Measurements from ENCODE around the gene PSME2. TPM values are rescaled to one million over a fixed set of nuclear protein-coding genes. Genes with fewer than 3 reads are reported as not detected.

PSME2 gene
- total RNA-seq, 1 donor from 2014 or later = 120 TPM

GRCh38 chr14:24093901-24094840, 52.2 kb downstream of the PSME2 start, which contains the start of gene PCK2:
PCK2 (plus strand) TSS chr14:24094311; CDS start chr14:24094406, 95 bp downstream.
- TF ChIP-seq, protein P1, sequence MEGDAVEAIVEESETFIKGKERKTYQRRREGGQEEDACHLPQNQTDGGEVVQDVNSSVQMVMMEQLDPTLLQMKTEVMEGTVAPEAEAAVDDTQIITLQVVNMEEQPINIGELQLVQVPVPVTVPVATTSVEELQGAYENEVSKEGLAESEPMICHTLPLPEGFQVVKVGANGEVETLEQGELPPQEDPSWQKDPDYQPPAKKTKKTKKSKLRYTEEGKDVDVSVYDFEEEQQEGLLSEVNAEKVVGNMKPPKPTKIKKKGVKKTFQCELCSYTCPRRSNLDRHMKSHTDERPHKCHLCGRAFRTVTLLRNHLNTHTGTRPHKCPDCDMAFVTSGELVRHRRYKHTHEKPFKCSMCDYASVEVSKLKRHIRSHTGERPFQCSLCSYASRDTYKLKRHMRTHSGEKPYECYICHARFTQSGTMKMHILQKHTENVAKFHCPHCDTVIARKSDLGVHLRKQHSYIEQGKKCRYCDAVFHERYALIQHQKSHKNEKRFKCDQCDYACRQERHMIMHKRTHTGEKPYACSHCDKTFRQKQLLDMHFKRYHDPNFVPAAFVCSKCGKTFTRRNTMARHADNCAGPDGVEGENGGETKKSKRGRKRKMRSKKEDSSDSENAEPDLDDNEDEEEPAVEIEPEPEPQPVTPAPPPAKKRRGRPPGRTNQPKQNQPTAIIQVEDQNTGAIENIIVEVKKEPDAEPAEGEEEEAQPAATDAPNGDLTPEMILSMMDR (IDR thresholded peaks at IDR 0.05; ENCODE audit: unreplicated experiment) = peak; percentile 11
- H3K36me3 Mint-ChIP-seq (ENCODE audit: insufficient read depth) = no peaks in the 10 kb centered on the region
- no peaks in the 10 kb centered on the region for H3K27me3 Mint-ChIP-seq
- no peaks in the 10 kb centered on the region for H3K9me3 Mint-ChIP-seq (ENCODE audit: low read depth)
- DNase-seq (ENCODE audit: low spot score, unreplicated experiment) = peak; percentile 74
- peak within 1 kb of the TSS; percentile 96 for H3K27ac Mint-ChIP-seq
- H3K4me1 Mint-ChIP-seq (ENCODE audit: low read depth) = peaks cover 14% of the 10 kb centered on the region
- peak within 1 kb of the TSS; percentile 96 for H3K4me3 Mint-ChIP-seq (ENCODE audit: low read depth)

Small RNAs within 50 kb of the gene (microRNA-seq; reads per million reads assigned to microRNA genes)
- not detected for gene MIR7703 (ENCODE audit: borderline number of aligned reads, unreplicated experiment)

Other genes starting within 250 kb of the PSME2 start
- gene DHRS4, start 192.8 kb downstream of the PSME2 start, total RNA-seq = 17.1 and 19.6 TPM in 2 replicates
- gene DHRS4L2, start 157.7 kb downstream of the PSME2 start, total RNA-seq = 12.2 and 14.0 TPM in 2 replicates
- gene CARMIL3, start 94.6 kb downstream of the PSME2 start, total RNA-seq = 4.3 and 4.9 TPM in 2 replicates
- gene CPNE6, start 75.0 kb downstream of the PSME2 start, total RNA-seq = not detected in 2 replicates
- gene PCK2, start 52.3 kb downstream of the PSME2 start, total RNA-seq = 29.7 and 34.7 TPM in 2 replicates
- gene DCAF11, start 31.8 kb downstream of the PSME2 start, total RNA-seq = 79.7 and 80.9 TPM in 2 replicates
- gene NRL, start 31.7 kb downstream of the PSME2 start, total RNA-seq = 2.3 and 2.8 TPM in 2 replicates
- 1.7 and 1.9 TPM in 2 replicates for gene FITM1, start 16.0 kb downstream of the PSME2 start, total RNA-seq
- 101 and 103 TPM in 2 replicates for gene PSME1, start 10.4 kb downstream of the PSME2 start, total RNA-seq
- gene EMC9, start 5.0 kb downstream of the PSME2 start, total RNA-seq = 22.8 and 22.9 TPM in 2 replicates
- 99.3 and 104 TPM in 2 replicates for gene RNF31, start 888 bp upstream of the PSME2 start, total RNA-seq
- gene IRF9, start 14.7 kb upstream of the PSME2 start, total RNA-seq = 57.4 and 62.4 TPM in 2 replicates
- gene REC8, start 25.5 kb upstream of the PSME2 start, total RNA-seq = 380 and 408 TPM in 2 replicates
- 54.9 and 56.4 TPM in 2 replicates for gene IPO4, start 42.2 kb upstream of the PSME2 start, total RNA-seq
- 52.9 and 56.2 TPM in 2 replicates for gene TM9SF1, start 48.8 kb upstream of the PSME2 start, total RNA-seq
- gene TSSK4, start 59.1 kb upstream of the PSME2 start, total RNA-seq = 0.29 TPM in 1 of 2 replicates, not detected in the other
- 53.7 and 54.3 TPM in 2 replicates for gene CHMP4A, start 66.9 kb upstream of the PSME2 start, total RNA-seq
- gene MDP1, start 69.5 kb upstream of the PSME2 start, total RNA-seq = 15.2 and 17.7 TPM in 2 replicates
- gene NEDD8, start 85.8 kb upstream of the PSME2 start, total RNA-seq = 161 TPM in 2 replicates
- 73.6 and 86.2 TPM in 2 replicates for gene GMPR2, start 86.3 kb upstream of the PSME2 start, total RNA-seq
- 56.7 and 59.2 TPM in 2 replicates for gene TINF2, start 96.0 kb upstream of the PSME2 start, total RNA-seq
- 5.8 and 7.0 TPM in 2 replicates for gene TGM1, start 116.6 kb upstream of the PSME2 start, total RNA-seq
- 25.9 and 33.1 TPM in 2 replicates for gene RABGGTA, start 125.0 kb upstream of the PSME2 start, total RNA-seq
- gene DHRS1, start 153.2 kb upstream of the PSME2 start, total RNA-seq = 33.4 and 34.4 TPM in 2 replicates
- gene NOP9, start 153.2 kb upstream of the PSME2 start, total RNA-seq = 32.4 and 32.6 TPM in 2 replicates
- 1.9 and 3.0 TPM in 2 replicates for gene CIDEB, start 161.4 kb upstream of the PSME2 start, total RNA-seq
- gene LTB4R2, start 163.5 kb upstream of the PSME2 start, total RNA-seq = 11.0 and 11.3 TPM in 2 replicates
- 8.4 TPM in 2 replicates for gene LTB4R, start 164.9 kb upstream of the PSME2 start, total RNA-seq
- 0.46 and 0.75 TPM in 2 replicates for gene ADCY4, start 188.5 kb upstream of the PSME2 start, total RNA-seq
- 0.62 and 1.5 TPM in 2 replicates for gene RIPK3, start 193.4 kb upstream of the PSME2 start, total RNA-seq
- 56.6 and 57.6 TPM in 2 replicates for gene NFATC4, start 221.6 kb upstream of the PSME2 start, total RNA-seq